GM06990 (cell line): ENCODE data around the gene ANAPC7.

Experiments used
- DNase-seq: peaks from one replicate; pipeline ENCODE4 v3.0.0-alpha.2; 2011; ENCODE audit not compliant: insufficient read length; ENCODE audit errors: extremely low read depth
- H3K27me3 ChIP-seq: replicated peaks from 2 replicates; pipeline ENCODE4 v1.6.0; 2011; ENCODE audit warnings: low read length; ENCODE audit not compliant: control insufficient read depth, insufficient read depth
- H3K36me3 ChIP-seq: 2 replicates; pipeline ENCODE4 v1.5.1; 2011; ENCODE audit warnings: low read length; ENCODE audit not compliant: control insufficient read depth, insufficient read depth
- H3K4me3 ChIP-seq: replicated peaks from 2 replicates; pipeline ENCODE4 v1.5.1; 2011; ENCODE audit warnings: low read depth, mild to moderate bottlenecking, control low read depth, low read length
- CTCF ChIP-seq: IDR thresholded peaks from 2 replicates; pipeline ENCODE4 v1.5.1; 2011; ENCODE audit warnings: low read length, control low read depth, mild to moderate bottlenecking, inconsistent platforms; ENCODE audit not compliant: insufficient read depth, poor library complexity, severe bottlenecking

Gene ANAPC7

DNA sequence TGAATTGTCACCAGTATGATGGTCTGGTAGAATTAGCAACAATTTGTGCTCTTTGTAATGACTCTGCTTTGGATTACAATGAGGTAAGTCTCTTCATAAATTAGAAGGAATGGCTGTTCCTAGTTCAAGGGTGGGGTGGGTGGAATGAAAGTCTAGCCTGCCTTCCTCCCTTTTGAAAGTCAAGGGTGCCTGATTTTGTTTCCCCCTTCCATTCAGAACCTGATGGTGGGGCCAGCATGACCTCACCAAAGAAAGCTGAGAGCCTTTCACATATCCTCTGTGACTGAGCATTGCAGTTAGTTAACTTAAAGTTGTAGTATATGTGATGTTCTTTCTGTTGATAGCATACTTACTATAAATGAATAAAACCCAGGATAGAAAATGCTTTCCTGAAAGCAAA is 70.3 kb downstream of the ANAPC7 start:
- DNase-seq = no peak
- Histone ChIP-seq H3K27me3 (no peaks in the 10 kb centered on the region), H3K36me3 (peaks cover 44% of the 10 kb centered on the region), H3K4me3 (no peak overlapping the region)
- TF ChIP-seq CTCF = no peak

- H3K27me3 ChIP-seq = no peaks in the 10 kb centered on the region
- H3K36me3 ChIP-seq = peaks cover 41% of the 10 kb centered on the region
- TF ChIP-seq CTCF = no peak
- no peak for DNase-seq
- H3K4me3 ChIP-seq = no peak overlapping the region
Measured at GRCh38 chr12:110330544-110330943, 73.0 kb downstream of the ANAPC7 start.

DNA sequence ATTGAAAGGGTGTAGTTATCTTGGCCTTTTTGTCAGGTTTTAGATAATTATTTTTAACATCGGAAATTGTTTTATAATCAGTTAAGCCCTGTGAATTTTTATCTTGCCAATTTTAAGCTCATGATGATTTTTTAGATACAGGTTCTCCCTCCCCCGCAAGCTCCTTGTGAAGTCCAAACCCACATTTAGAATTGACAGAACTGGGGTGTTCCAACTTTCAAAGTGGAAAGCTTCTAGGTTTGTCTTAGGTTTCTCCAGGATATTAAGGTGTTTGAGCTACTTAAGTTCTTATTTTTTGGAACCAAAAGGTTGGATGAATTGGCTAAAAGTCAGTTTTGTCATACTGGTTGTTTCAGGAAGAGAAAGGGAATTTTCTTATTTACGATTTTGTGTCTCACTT is 73.4 kb downstream of the ANAPC7 start:
- H3K36me3 ChIP-seq = peaks cover 38% of the 10 kb centered on the region
- no peak overlapping the region for H3K4me3 ChIP-seq
- no peak for DNase-seq
- TF ChIP-seq CTCF = no peak
- H3K27me3 ChIP-seq = no peaks in the 10 kb centered on the region

DNA sequence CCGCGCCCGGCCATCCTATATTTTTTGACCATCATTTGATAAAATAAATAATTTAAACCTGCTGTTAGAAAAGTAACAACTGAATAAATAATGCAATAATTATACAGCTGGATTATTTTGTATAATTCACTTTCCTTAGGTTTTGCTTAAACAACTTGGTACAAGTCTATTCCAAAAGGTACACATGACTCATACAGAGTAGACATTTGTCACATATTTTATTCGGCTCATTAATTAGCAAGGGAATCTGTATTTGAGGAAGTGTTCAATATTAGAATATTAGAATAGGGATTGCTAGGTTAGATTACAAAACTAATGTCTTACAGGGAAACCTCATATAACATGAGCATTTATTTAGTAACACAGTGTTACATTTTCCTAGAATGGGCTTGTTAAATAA is 73.8 kb downstream of the ANAPC7 start:
- no peak for TF ChIP-seq CTCF
- DNase-seq = no peak
- H3K4me3 ChIP-seq = no peak overlapping the region
- peaks cover 34% of the 10 kb centered on the region for H3K36me3 ChIP-seq
- H3K27me3 ChIP-seq = no peaks in the 10 kb centered on the region
